NCI-H1092 treated with DMSO at 0.1 percent for 48 hours (cell line): ENCODE measurements around the gene SLC8A3.

Source experiments
- DNase-seq: peaks from one replicate; lab custom pipeline; 2025; lab: John Stamatoyannopoulos, UW

SLC8A3 gene

DNA sequence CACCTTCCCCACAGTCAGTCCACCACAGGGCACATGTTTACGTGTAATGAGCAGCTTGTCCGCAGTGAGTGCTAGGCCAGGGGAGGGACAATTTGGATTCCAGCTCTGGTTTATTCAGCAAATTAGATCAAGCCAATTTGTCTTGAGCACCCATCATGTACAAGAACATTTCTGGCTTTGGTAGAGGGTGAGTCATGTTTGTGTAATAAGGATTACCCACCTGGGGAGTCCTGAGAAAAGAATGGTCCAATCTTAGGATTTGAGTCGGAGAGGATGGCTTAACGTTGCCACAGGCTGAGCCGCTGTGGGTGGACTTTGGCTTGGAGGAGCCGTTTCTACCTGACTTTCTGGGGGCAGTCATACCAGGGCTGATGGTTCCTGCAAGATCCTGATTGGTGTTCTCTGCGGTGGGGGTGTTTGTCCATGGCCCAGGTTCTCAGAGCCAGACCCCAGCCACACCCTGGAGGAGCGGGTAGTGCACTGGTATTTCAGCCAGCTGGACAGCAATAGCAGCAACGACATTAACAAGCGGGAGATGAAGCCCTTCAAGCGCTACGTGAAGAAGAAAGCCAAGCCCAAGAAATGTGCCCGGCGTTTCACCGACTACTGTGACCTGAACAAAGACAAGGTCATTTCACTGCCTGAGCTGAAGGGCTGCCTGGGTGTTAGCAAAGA lies 165.8 kb downstream of the SLC8A3 start:
- no peak for DNase-seq

DNA sequence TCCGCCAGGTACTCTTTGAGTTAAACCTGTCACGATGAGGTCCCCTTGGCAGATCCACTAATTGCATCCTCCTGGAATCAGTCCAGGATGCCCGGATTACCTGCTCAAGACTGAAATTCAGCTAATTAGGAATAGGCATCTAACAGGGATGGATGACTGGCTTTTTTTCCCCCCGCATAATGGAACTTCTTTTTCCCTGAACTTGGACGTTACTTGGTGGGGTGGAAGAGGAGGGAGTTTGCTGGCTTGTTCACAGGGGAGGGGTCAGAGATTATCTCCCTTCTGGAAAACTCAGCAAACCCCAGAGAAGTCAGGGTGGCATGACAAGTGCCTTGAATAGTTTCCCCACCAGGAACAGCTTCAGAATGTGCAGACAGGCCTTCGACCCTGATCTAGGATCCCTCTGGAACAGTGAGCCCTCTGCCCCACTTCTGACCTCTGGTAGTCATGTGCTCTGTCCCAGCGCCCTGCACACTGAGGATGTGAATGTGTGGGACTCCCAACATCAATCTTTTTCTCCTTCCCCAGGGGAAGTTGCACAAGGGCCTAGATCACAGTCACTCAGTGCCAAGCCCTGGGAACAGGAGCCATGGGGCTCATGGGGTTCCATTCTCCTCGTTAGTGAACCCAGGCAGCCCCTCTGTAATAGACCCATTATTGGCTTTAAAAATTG lies 167.1 kb downstream of the SLC8A3 start:
- no peak for DNase-seq

DNA sequence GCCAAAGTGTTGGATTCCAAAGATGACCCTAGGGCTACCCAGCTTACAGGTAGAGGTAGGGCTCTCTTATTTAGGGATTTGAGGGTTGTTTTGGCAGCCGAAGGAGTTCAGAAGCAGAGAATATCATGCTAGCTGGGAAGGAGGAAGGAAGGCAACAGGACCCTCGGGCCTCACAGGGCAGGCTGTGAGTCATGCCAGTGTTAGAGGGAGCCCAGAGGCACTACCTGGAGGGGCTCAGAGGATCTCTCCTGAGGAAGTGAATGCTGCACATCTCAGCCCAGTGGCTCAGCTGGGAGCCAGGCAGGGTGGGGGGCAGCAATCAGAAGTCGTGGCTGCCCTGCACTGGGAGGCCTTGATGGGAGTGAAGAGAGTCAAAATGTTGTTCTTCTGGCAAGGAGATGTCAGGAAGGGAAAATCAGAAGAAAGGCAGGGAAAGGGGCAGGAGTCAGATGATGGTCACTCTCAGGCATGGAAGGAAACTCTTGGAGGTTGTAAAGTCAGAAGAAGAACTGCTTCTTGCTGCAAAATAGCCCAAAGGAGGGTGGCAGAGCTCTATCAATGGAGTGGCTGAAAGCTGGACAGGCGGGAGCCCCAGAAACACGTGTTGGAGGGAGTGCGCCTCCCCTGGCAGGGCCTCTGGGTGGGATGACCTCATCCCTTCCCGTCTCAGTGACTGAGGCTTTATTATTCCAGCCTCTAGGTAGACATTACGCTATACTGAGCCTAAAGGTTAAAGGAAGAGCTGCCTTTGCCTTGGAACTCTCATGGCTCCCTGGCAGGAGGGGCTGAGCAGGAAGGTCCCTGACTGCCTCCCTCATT lies 168.2 kb downstream of the SLC8A3 start:
- no peak for DNase-seq

DNA sequence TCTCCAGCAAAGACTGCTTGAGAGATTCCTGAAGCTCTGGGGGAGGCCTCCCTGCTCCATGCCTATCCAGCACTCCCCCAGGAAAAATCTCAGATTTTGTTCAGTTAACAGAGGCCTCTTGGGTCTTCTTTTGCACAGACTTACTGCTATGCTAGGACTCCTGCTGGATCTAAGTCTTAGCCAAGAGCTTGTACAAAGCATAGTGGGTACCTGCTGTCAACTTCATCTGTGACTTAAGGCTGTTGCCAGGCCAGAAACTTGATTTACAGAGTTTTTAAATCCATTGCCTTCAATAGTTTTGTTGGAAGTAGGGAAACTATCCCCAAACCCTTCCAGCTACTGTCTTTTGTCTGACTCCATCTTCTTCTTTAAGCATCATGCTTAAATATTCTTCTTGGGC lies 169.1 kb downstream of the SLC8A3 start:
- DNase-seq = no peak

DNA sequence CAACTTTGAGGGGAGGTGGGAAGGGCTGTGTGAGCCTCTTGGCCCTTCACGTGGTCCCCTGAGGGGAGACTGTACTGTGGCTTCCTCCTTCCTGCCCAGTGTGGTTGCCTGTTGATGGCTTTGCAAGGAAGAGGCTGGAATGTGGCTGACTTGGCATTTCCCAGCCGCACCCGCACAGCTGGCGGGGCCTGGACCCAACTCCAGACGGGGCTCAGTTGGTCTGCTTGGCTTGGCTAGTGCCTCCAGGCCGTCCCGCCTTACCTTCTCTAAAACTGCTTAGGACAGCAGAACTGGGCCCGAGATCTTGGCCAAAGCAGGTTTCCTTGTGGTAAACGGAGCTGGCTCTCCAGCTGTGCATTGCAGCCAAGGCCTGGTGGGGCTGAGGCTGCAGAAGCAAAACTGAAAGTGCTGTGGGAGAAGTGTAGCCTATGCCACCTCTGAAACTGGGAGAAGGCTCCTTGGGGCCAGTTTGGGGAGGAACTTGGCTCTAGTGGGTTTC lies 170.0 kb downstream of the SLC8A3 start:
- no peak for DNase-seq

DNA sequence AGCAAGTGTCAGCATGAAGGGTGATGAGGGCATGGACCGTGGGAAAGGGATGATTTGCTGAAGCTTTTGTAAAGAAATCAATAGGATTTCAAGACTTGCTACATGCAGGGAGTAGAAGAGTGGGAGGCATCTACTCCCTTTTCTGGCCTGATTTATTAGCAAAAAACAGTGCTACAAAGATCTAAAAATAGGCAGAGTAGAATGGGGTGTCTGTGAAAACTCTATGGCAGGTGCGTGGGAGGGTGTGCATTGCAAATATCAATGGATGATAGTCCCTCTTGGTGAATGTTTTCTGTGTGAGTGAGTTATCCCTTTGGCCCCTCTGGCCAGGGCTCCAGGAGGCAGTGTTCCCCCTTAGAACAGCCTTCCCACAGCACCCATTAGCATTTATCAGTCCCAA lies 170.5 kb downstream of the SLC8A3 start:
- DNase-seq = no peak

DNA sequence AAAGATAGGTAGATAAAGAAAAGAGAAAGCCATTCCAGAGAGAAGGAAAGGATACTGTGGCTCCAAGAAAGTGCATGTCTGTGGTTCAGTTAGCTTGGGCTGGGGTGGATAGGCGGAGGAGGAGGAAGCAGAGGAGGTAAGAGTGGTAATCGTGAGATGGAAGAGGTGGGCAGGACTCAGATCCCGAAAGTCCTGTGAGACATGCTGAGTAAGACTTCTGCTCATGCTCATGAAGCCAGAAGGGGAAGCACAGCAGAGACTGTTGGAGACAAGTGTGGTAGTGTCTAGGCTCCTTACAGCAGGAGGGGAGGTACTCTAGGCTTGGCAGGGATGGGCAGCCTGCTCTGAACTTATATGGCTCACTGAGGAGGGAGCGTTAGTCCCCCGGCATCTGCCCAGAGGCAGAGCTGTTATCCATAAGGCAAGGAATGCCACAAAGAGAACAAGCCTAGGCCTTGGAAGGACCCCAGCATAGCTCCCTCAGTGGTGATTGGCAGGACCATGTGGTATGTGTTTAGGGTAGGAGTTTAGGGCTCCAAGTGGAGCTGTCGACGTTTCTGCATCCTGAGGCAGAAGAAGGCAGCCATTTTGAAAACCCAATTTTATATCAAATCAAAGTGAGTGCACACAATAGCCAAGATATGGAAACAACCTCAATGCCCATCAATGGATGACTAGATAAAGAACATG lies 174.2 kb downstream of the SLC8A3 start:
- no peak for DNase-seq

DNA sequence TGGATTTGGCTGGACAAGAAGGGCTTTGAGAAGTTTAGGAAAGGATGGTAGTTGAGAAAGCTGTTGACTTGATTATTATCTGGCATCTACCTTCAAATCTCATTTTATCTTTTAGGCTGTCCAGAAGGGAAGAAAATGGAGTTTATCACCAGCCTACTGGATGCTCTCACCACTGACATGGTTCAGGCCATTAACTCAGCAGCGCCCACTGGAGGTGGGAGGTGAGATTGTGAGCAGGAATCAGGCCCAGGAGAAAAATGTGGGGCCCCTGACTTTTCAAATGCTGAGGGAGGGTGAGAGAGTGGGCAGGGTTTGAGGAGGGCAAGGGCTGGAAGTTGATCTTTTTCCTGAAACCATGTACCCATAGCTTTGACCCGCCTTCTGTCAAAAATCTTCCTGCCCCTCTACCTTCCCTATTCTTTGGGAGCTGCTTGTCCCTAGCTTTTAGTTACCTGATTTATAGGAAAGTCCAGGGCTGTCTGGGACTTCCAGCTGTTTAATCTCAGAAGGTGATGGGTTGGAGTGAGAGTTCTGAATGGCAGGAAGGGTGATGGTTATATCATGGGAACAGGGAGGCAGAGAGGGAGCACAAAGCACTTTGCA lies 175.4 kb downstream of the SLC8A3 start:
- DNase-seq = no peak

DNA sequence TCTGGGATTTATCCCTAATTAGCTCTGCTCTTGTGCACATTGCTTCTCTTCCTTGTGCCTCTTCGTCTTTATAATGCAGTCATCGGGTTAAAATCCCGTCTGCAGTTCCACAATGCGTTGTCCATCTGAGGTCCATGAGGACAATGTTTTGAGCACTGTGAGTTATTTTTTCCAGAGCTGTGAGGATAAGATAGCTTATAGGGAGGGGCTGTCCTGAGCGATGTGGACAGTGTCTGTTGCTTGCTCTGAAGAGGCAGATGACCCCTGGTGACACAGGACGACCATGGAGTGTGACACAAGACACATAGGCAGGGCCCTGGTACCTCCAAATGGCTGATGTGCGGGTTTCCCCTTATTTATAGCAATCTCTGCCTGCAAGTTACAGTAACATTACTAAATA lies 177.0 kb downstream of the SLC8A3 start:
- no peak for DNase-seq

DNA sequence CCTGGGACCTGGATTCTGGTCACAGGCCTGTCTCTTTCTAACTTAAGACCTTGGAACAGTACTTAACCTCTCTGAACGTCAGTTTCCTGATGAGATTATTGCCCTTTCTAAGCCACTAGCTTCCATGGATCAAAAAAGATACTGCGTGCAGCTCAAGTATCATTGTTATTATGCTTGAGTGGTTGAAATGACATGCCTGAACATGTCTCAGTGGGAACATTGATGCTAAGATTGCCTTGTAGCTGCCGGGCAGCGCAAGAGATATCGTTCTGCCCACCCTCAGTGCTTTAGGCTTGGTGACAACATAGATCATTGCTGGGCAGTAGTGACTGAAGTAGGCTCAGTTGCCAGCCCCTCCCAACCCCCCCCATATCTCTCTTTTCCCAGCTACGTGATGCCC lies 177.7 kb downstream of the SLC8A3 start:
- DNase-seq = no peak

DNA sequence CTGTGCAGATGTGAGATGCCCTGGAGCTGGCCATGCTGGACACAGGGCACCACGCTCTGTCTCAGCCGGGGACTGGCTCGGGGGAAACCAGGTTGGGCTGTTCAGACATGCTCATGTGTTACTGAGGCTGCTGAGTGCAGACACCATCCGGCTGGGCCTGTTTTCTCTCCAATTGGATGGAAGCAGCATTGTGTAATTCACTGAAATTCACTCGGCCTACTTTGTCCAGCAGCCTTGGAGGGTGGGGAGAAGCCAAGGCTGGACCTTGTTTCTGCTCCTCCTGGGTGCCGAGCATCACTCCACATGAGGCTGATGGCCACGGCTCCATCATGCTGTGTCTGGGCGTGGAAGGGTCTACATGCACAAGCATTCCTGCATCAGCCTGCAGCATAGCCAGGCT lies 178.8 kb downstream of the SLC8A3 start:
- no peak for DNase-seq

DNA sequence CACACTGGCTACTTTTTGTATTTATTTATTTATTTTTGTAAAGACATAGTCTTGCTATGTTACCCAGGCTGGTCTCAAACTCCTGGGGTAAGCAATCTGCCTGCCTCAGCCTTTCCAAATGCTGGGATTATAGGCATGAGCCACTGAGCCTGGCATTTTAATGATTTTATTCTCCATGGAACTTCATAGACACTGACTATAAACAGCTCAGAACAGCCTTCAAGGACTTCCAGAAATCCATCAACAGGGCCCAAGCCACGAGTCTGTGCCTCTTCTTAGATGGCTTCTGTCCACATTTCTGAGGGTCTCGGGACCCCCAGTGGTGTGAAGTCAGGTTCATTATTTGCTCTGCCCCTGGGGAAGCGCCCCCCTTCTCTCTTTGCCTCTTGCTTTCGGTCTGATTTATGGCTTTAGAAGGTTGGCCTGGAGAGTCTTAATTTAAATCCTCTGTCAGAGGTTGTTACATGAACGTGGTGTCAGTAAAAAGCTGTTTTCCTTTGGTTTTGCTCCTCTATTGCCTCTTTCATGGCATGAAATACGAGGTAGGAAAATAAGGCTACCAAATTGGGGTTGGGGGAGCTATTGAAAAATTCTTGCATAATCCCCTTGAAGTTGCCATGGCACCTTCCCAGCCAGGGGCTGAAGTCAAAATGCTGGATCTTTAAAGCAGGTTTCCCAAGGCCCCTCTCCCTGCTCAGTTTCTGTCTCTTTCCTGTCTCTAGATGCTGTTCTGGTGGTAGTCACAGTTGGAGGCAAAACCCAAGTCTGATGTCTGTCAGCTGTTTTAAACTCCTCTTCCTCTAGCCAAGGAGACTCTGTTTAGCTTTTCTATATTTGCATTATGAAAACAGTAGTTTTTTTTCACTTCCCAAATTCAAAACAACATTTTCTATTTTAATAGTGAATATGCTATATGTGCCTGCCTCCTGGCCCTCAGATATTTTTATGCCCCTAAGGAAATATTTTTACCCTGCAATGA lies 180.2 kb downstream of the SLC8A3 start:
- no peak for DNase-seq

DNA sequence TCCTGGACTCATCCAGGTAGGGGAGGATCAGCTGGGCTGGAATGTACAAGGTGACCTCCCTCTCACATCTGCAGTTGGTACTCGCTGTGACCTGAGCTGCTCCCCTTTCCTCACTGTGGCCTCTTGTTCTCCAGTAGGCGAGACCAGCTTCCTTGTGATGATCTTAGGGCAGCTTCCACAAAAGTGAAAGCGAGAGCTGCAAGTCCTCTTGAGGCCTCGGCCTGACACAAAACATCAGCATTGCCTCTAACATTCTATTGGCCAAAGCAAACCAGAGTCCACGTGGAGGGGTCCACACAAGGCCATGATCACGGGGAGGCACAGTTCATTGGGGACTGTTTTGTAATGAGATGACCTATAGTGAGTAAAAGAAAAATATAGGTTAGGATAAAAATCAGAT lies 182.1 kb downstream of the SLC8A3 start:
- DNase-seq = no peak

DNA sequence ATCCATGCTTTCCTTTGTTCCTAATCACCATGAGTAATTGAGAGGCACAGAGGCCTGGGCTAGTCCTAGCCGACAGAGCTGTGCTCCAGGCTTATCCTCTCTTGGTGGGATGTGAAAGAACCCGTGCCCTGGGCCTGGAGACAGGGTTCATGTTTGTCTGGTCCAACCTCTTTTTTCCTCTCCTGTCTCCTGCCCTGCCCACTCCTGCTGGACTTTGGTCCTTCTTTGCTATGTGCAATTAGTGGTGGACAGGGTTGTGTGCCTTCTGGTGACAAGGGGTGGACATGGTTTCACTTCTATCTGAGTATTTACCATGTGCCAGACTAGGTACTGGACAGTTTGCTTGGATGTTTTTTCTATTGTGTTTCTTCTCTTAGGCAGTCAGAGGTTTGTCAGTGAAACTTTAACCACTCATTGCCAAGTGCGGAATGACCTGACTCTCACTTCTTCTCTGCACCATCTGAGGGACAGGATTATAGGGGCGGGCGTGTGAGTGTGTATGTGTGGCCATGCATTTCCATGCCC lies 183.4 kb downstream of the SLC8A3 start:
- DNase-seq = no peak

DNA sequence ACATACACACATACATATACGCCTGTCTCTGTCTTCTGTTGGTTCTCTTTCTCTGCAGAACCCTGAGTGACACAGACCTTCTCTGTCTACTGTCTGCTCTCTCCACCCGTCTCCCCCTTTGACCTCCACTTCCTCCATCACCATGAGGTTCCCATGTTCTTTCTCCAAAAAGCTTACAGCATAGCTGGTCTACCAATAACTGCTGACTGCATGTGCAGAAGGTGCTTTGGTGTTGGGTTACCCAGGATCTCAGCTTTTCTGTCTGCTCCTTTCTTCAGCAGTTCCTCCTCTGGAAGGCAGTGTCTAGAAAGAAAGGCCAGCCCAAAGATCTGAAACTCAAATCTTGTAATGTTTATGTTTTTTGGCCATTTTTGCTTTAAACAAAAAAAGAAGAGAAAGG lies 184.0 kb downstream of the SLC8A3 start:
- DNase-seq = no peak

DNA sequence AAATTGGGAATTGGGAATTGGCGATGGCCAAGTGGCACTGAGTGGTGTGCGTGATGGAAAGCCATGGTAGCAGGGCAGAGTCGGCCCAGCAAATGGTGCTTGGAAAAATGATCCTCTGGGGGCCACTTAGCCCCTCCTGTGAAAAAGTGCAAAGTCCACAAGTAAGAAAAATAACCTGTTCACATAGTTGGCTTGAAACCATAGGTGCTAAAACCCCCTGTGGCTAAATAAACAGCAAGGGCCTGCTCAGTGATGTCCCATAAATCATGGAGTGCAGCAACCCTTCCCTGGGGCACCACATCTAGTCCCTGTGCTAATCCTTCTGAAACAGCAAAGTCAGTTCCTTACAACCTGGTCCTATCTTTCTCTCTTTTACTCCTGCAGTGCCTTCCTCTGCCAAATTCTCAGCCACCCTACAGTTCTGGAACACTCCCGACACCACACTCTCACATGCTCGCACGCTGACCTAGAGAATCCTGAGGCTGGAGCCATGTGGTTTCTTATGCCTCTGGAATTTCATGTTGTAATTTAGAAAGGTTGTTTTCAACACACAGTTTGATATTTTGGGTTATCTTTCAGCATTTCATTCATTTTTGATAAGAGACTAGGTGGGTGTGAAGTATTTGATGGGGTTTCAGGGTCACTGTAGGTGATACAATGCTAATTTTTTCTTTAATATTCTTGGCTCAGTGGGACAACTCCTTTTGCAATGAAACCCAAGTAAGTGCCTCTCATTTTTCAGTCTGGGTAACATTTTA lies 186.0 kb downstream of the SLC8A3 start:
- no peak for DNase-seq

DNA sequence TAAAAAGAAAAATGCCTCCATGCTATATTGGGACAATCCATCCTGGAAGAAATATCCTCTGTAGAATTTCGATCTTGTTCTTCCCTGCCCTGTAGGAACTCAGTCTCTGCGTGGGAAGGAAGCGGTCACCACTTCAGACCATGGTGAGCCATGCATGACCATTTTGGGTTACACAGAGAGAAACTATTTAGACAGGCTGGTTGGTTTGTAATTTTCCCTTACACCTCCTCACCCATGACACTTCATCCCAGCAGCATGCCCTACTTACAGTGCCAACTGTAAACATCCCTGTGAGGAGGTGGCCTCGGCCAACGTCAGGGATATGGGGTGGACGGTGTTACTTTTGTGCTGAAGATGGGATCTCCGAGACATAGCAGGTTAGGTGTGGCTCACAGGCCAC lies 188.2 kb downstream of the SLC8A3 start:
- DNase-seq = no peak

DNA sequence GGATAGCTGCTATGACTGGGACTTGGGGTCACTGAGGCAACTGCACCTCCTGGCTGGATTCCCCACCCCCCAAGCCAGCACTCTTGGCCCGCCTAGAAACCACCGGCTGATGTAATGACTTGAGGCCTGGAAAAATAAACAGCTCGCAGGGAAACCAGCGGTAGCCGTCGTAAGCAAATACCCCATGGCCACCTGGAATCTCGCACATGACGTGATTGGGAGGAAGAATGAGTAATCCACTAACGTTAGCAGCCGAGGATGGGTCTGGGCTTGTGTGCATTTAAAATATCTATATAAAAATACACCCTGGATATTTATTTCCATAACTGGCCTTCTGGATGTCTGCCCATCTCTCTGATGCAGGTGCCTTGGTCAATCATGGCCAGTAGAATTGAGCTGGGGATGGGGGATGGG lies 189.5 kb downstream of the SLC8A3 start:
- peak; percentile 8 for DNase-seq

DNA sequence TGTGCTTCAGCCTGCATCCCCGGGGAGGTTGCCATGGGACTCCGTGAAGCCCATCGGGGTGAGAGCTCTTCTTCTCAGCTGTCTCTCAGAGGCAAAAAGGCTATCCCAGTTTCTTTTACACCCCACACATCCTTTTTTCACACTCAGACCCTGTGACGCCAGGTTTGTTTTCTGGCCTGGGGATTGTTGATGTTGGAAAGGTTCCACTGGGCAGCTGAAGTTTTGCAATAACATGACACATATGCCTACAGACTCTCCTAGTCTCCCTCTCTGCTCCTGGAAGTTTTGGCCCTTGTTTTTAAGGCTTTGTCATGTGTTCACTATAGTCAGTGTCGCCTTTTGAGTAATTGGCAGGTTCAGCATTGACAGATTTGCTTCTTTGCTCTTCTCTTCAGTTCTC lies 190.9 kb downstream of the SLC8A3 start:
- DNase-seq = no peak

DNA sequence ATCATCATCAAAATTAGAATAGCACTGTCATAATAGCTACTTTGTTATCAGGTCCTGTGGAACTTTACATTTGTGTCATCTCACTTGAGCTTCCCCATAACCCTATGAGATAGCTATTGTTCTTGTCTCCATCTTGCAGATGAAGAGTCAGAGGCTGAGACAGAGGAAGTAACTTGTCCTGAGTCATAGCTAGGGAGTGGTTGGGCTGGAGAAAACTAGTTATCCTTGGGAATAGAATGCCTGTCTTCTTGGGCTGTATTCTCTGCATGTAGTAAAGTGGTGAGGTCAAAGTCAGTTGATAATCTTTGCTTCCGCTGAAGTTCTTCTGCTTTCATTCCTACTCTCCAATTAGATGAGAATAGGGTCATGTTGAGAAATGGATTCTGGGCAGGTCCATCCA lies 192.5 kb downstream of the SLC8A3 start:
- DNase-seq = no peak
